Endothelial cell of umbilical vein (primary cell): ENCODE data around the gene CYP1B1. TPM values are rescaled to one million over a fixed set of nuclear protein-coding genes. Genes with fewer than 3 reads are reported as not detected.

ENCODE experiments used
- BruUV-seq: library from RNA; stranded (reverse); fragments of 400-500 nt; replicated peaks from 2 replicates; lab custom pipeline; 2021; lab: Mats Ljungman, UMichigan
- CTCF ChIA-PET: fragments of 300-600, 350-600 bp; sonication (Branson Sonifier 250); formaldehyde crosslinking; loops from one replicate; lab custom pipeline; 2021; ENCODE audit warnings: antibody characterized with exemption, inconsistent platforms; lab: Charles Lee
- POLR2A ChIA-PET: fragments of 300-600, 350-600 bp; sonication (Branson Sonifier 250); formaldehyde crosslinking; loops from one replicate; lab custom pipeline; 2021; ENCODE audit warnings: antibody characterized with exemption, inconsistent platforms; lab: Charles Lee
- DNase-seq: peaks from one replicate; pipeline ENCODE4 v3.0.0-alpha.2; 2011; ENCODE audit warnings: low read depth, low spot score
- FAIRE-seq: peaks from 2 replicates; lab custom pipeline; 2011; peaks lifted over from hg19 to GRCh38; lab: Jason Lieb, UNC
- H2AFZ ChIP-seq: 2 replicates; pipeline ENCODE4 v1.6.0; 2012; ENCODE audit warnings: low read depth, low read length, control low read depth, inconsistent platforms
- H3K27ac ChIP-seq: 2 replicates; pipeline ENCODE4 v1.5.1; 2011; ENCODE audit warnings: low read depth, mild to moderate bottlenecking, control low read depth, low read length, moderate library complexity; ENCODE audit not compliant: insufficient read depth
- H3K27me3 ChIP-seq, 2 experiments: 2 replicates each; pipeline versions ENCODE4 v1.6.0 to v1.6.1; 2011; ENCODE audit warnings: low read length in 2 of 2, mixed read lengths in 1 of 2; ENCODE audit not compliant: control insufficient read depth in 2 of 2, insufficient read depth in 2 of 2
- H3K36me3 ChIP-seq, 2 experiments: 2 replicates in 1 of 2; 3 replicates in 1 of 2; pipeline ENCODE4 v1.5.1; 2011; ENCODE audit warnings: low read length in 2 of 2, mild to moderate bottlenecking in 1 of 2, moderate library complexity in 1 of 2; ENCODE audit not compliant: control insufficient read depth in 2 of 2, insufficient read depth in 2 of 2; ENCODE audit errors: extremely low read depth in 1 of 2
- H3K4me1 ChIP-seq: 3 replicates; pipeline ENCODE4 v1.5.1; 2011; ENCODE audit warnings: mild to moderate bottlenecking, low read length; ENCODE audit not compliant: control insufficient read depth, insufficient read depth; ENCODE audit errors: extremely low read depth
- H3K4me2 ChIP-seq: 2 replicates; pipeline ENCODE4 v1.6.1; 2011; ENCODE audit warnings: low read length, control low read depth, mixed read lengths; ENCODE audit not compliant: insufficient read depth
- H3K4me3 ChIP-seq, 3 experiments: fragments of 200-600 bp in 1 of 3; sonication (generic), shearing (Covaris generic) in 1 of 3; replicated peaks in 1 of 3; 2 replicates each; pipeline ENCODE4 v1.5.1; 2011 to 2016; ENCODE audit warnings: control low read depth in 3 of 3, low read length in 3 of 3, mild to moderate bottlenecking in 2 of 3, inconsistent platforms in 1 of 3, low read depth in 1 of 3, moderate library complexity in 1 of 3; ENCODE audit not compliant: insufficient read depth in 1 of 3
- H3K79me2 ChIP-seq: 2 replicates; pipeline ENCODE4 v1.6.0; 2012; ENCODE audit warnings: low read length, inconsistent platforms; ENCODE audit not compliant: control insufficient read depth, insufficient read depth
- H3K9ac ChIP-seq: replicated peaks from 2 replicates; pipeline ENCODE3; 2011; ENCODE audit warnings: low read length, control low read depth; ENCODE audit not compliant: insufficient read depth; ENCODE audit errors: extremely low read depth
- H3K9me1 ChIP-seq: replicated peaks from 3 replicates; pipeline ENCODE4 v1.6.0; 2011; ENCODE audit warnings: mild to moderate bottlenecking, low read length; ENCODE audit not compliant: control insufficient read depth, insufficient read depth; ENCODE audit errors: extremely low read depth
- H3K9me3 ChIP-seq: replicated peaks from 2 replicates; pipeline ENCODE4 v1.5.1; 2012; ENCODE audit warnings: low read length, inconsistent platforms; ENCODE audit not compliant: control insufficient read depth, insufficient read depth
- H4K20me1 ChIP-seq: replicated peaks from 2 replicates; pipeline ENCODE3; 2011; ENCODE audit warnings: mild to moderate bottlenecking, low read length; ENCODE audit not compliant: control insufficient read depth, insufficient read depth; ENCODE audit errors: extremely low read depth
- CTCF ChIP-seq, 2 donors: IDR thresholded peaks; 1 replicate in 1 of 2; 2 replicates in 1 of 2; pipeline ENCODE4 v1.5.1; 2011; ENCODE audit warnings: low read length in 2 of 2, mild to moderate bottlenecking in 2 of 2, moderate library complexity in 2 of 2, control low read depth in 1 of 2, inconsistent platforms in 1 of 2, low read depth in 1 of 2; ENCODE audit not compliant: insufficient read depth in 1 of 2; ENCODE audit errors: extremely low read depth in 1 of 2
- GATA2 ChIP-seq: IDR thresholded peaks from 2 replicates; pipeline ENCODE4 v1.7.0; 2011; ENCODE audit warnings: low read depth, mild to moderate bottlenecking, moderate library complexity, mixed read lengths, low read length; ENCODE audit not compliant: insufficient read length, insufficient read depth
- JUN ChIP-seq: IDR thresholded peaks from 2 replicates; pipeline ENCODE4 v1.6.1; 2011; ENCODE audit warnings: borderline replicate concordance, low read depth; ENCODE audit not compliant: insufficient read length, insufficient read depth
- MYC ChIP-seq: IDR thresholded peaks from one replicate; pipeline ENCODE4 v1.6.1; 2011; ENCODE audit warnings: mild to moderate bottlenecking, low read depth, low read length
- POLR2A ChIP-seq: IDR thresholded peaks from 2 replicates; pipeline ENCODE4 v1.6.1; 2012; ENCODE audit warnings: low read depth, mild to moderate bottlenecking, control low read depth, low read length
- POLR2AphosphoS5 ChIP-seq: IDR thresholded peaks from 2 replicates; pipeline ENCODE4 v1.6.1; 2012; ENCODE audit warnings: low read depth, mild to moderate bottlenecking, control low read depth, low read length, moderate library complexity; ENCODE audit not compliant: insufficient read depth
- dilution Hi-C: fragments of 300-500 bp; cut with MboI; formaldehyde crosslinking; loops from one replicate; pipeline ENCODE4 v1.15.0; 2019; ENCODE audit warnings: low sequenced_read_pairs; ENCODE audit not compliant: extremely low pct_ligation_motif_present
- intact Hi-C: fragments of 100-400 bp; cut with micrococcal nuclease; formaldehyde crosslinking; loops from one replicate; pipeline ENCODE4 v1.10.0; 2022
- polyA plus RNA-seq, 4 experiments: library from polyadenylated mRNA; depleted of rRNA in 3 of 4; stranded (reverse) in 3 of 4; unstranded in 1 of 4; fragments of >200 nt; gene quantifications; 2 replicates each; pipeline versions ENCODE4 v1.2.1 to v1.2.3, GENCODE V29; 2011 to 2012; ENCODE audit warnings: missing spikeins in 1 of 4
- total RNA-seq: library from RNA; stranded (reverse); gene quantifications from 2 replicates; pipeline ENCODE4 v1.2.3, GENCODE V29; 2021

The CYP1B1 gene
- total and polyA plus RNA-seq, 2 donors (not counting 3 experiments of a cell fraction or from before 2014, with no cell fraction given): 0.01 TPM; not detected in 1

GRCh38 chr2:38097258-38097987 is 21.5 kb upstream of the CYP1B1 start:
- FAIRE-seq: no peak
- dilution Hi-C loops: no loop called here

More at GRCh38 chr2:38097258-38097987, 21.5 kb upstream of the CYP1B1 start:
- no peak overlapping the region for H2AFZ ChIP-seq
- CTCF ChIA-PET: interaction anchor here (0.8 to 1.4 kb wide), 2 partner anchors 12 to 122 kb away, joined by 3 read pairs; no protein-coding TSS in a partner anchor
- H3K9me3 ChIP-seq: no peaks in the 10 kb centered on the region
- H3K27me3 ChIP-seq: peaks cover 39 to 52% of the 10 kb centered on the region in 2 experiments
- POLR2A ChIA-PET: no interaction called here
- H3K79me2 ChIP-seq: no peaks in the 10 kb centered on the region
- H4K20me1 ChIP-seq: no peaks in the 10 kb centered on the region
- no peaks in the 10 kb centered on the region for H3K4me1 ChIP-seq
- H3K4me2 ChIP-seq: no peak overlapping the region
- no TSS peak for BruUV-seq
- no peaks in the 10 kb centered on the region for H3K36me3 ChIP-seq
- H3K9ac ChIP-seq: no peak overlapping the region
- TF ChIP-seq GATA2 (no peak), JUN (no peak), POLR2A (no peak), CTCF (IDR thresholded peaks at IDR 0.05; ENCODE audit: extremely low read depth in 1 of 2, insufficient read depth in 1 of 2, low read depth in 1 of 2, low read length in 2 of 2) (no peak), POLR2AphosphoS5 (no peak), MYC (no peak)
- H3K27ac ChIP-seq: no peak overlapping the region
- DNase-seq: no peak
- H3K9me1 ChIP-seq: no peaks in the 10 kb centered on the region
- no peak overlapping the region for H3K4me3 ChIP-seq
- intact Hi-C loops: no loop called here
